Measurements from ENCODE around the gene JSRP1. TPM values are rescaled to one million over a fixed set of nuclear protein-coding genes. Genes with fewer than 3 reads are reported as not detected.

Gene JSRP1
- polyA plus RNA-seq, 2 of the 4 experiments (the other 2 are of a cell fraction), result 0.41 TPM; not detected in 1

GRCh38 chr19:2259336-2259735 lies 3.1 kb upstream of the JSRP1 start:
- Histone ChIP-seq H3K4me1 (peaks cover 9% of the 10 kb centered on the region), H3K4me2 (peak overlapping the region; percentile 41; the same call in 2 of the 3 replicates), H3K27ac (peak overlapping the region; percentile 56 to 74; a peak in 4 of 6 replicates), H3K4me3 (no peak overlapping the region), H3K9me3 (no peaks in the 10 kb centered on the region)
- 61% methylated on average over 5 of the region's 5 CpGs for WGBS (ENCODE audit: missing lambda C conversion rate)
- TF ChIP-seq CEBPB (IDR thresholded peaks at IDR 0.05) (peak in 1 of 2 experiments; percentile 53; a peak in 1 of 4 replicates), MAFK (IDR thresholded peaks at IDR 0.05; ENCODE audit: partially characterized antibody) (peak; percentile 27), FOSL2 (IDR thresholded peaks at IDR 0.05) (no peak), FOSL2 (CRISPR knock-in tag; IDR thresholded peaks at IDR 0.05) (0 out of 2 replicates have a peak, but pooled peaks have one; percentile 15), ZFP36 (IDR thresholded peaks at IDR 0.05; ENCODE audit: borderline replicate concordance, partially characterized antibody) (no peak), ZNF302 (CRISPR knock-in tag; IDR thresholded peaks at IDR 0.05) (no peak), NFE2L2 (conservative IDR thresholded peaks at IDR 0.05; ENCODE audit: low read length) (0 out of 2 replicates have a peak, but pooled peaks have one; percentile 19)
- POLR2A ChIA-PET, result no interaction called here
- CTCF ChIA-PET, result interaction anchor here (1.1 to 5.1 kb wide), 6 partner anchors 10 to 103 kb away, joined by 4 to 25 read pairs (median 4); partner anchors contain the start of genes AMH and PLEKHJ1
- peak in 1 of 2 experiments; percentile 63 for DNase-seq (ENCODE audit: low read depth in 1 of 2, low spot score in 1 of 2)
- FAIRE-seq, result no peak
- ATAC-seq, result peak; percentile 60 to 77; a peak in 5 of 6 replicates

GRCh38 chr19:2255112-2255845 lies 938 bp downstream of the JSRP1 start:
- ChIA-PET CTCF (interaction anchor here (0.5 to 1.5 kb wide), 3 partner anchors 16 to 236 kb away, joined by 3 to 5 read pairs (median 4); partner anchors contain the start of gene PLEKHJ1), POLR2A (no interaction called here)
- FAIRE-seq (no peak), ATAC-seq (peak; percentile 5 to 7; a peak in 1 of 6 replicates), DNase-seq (ENCODE audit: low read depth in 1 of 2, low spot score in 1 of 2) (no peak)
- WGBS (ENCODE audit: missing lambda C conversion rate), result 91% methylated on average over 9 of the region's 16 CpGs
- no peaks in the 10 kb centered on the region for H3K9me3 ChIP-seq
- no peak for TF ChIP-seq HOXB5 (CRISPR knock-in tag; IDR thresholded peaks at IDR 0.05)
- no peak for TF ChIP-seq HES2 (IDR thresholded peaks at IDR 0.05)
- no peak for TF ChIP-seq ZFP36 (IDR thresholded peaks at IDR 0.05; ENCODE audit: borderline replicate concordance, partially characterized antibody)
- TF ChIP-seq ZNF302 (CRISPR knock-in tag; IDR thresholded peaks at IDR 0.05), result no peak
- no peak for TF ChIP-seq MYC (IDR thresholded peaks at IDR 0.05; ENCODE audit: borderline replicate concordance, low read length)
- TF ChIP-seq ATOH8 (CRISPR knock-in tag; IDR thresholded peaks at IDR 0.05; ENCODE audit: low read depth), result no peak
- TF ChIP-seq HEYL (CRISPR knock-in tag; IDR thresholded peaks at IDR 0.05), result no peak
- TF ChIP-seq ZC3H11A (IDR thresholded peaks at IDR 0.05), result no peak
- TF ChIP-seq POLR2AphosphoS2 (conservative IDR thresholded peaks at IDR 0.05; ENCODE audit: low read length), result no peak
- TF ChIP-seq PBX3 (IDR thresholded peaks at IDR 0.05), result no peak
- TF ChIP-seq HMGXB4 (CRISPR knock-in tag; IDR thresholded peaks at IDR 0.05; ENCODE audit: borderline replicate concordance), result no peak
- no peak for TF ChIP-seq MAZ (IDR thresholded peaks at IDR 0.05; ENCODE audit: borderline replicate concordance, low read depth, low read length)
- TF ChIP-seq BHLHE40 (IDR thresholded peaks at IDR 0.05; ENCODE audit: low read depth, low read length), result no peak
- no peak for TF ChIP-seq JUNB (IDR thresholded peaks at IDR 0.05)
- no peak for TF ChIP-seq PHF8 (IDR thresholded peaks at IDR 0.05; ENCODE audit: borderline replicate concordance, low read depth)
- TF ChIP-seq NFE2L2 (conservative IDR thresholded peaks at IDR 0.05; ENCODE audit: low read length), result no peak
- no peak for TF ChIP-seq E2F6 (IDR thresholded peaks at IDR 0.05; ENCODE audit: borderline replicate concordance, low read depth)
- no peak for TF ChIP-seq CHD2 (IDR thresholded peaks at IDR 0.05; ENCODE audit: low read length, partially characterized antibody)
- TF ChIP-seq BCL3 (IDR thresholded peaks at IDR 0.05), result no peak
- no peak overlapping the region for H3K27ac ChIP-seq
- H3K4me2 ChIP-seq, result no peak overlapping the region
- no peak overlapping the region for H3K4me3 ChIP-seq
- H3K4me1 ChIP-seq, result peaks cover 9% of the 10 kb centered on the region

All from A549 (cell line).